Measurements from ENCODE around the gene CD4. TPM values are rescaled to one million over a fixed set of nuclear protein-coding genes. Genes with fewer than 3 reads are reported as not detected.

Gene CD4
- total RNA-seq, 1 experiment from 2014 or later: 0.42 TPM

- Histone ChIP-seq H3K4me3 (replicated peaks in 1 of 2; ENCODE audit: low read depth in 1 of 2, low read length in 2 of 2) (no peak overlapping the region), H3K9ac (ENCODE audit: low read length) (no peak overlapping the region), H3K4me1 (ENCODE audit: control insufficient read depth in 1 of 2, insufficient read depth in 2 of 2, low read length in 2 of 2) (no peaks in the 10 kb centered on the region), H3K36me3 (ENCODE audit: control insufficient read depth in 1 of 2, insufficient read depth in 2 of 2, low read length in 2 of 2) (no peaks in the 10 kb centered on the region), H3K27ac (ENCODE audit: low read depth, low read length) (no peak overlapping the region), H4K20me1 (ENCODE audit: insufficient read depth) (no peaks in the 10 kb centered on the region), H3K27me3 (ENCODE audit: insufficient read depth, low read length) (no peaks in the 10 kb centered on the region), H3K79me2 (ENCODE audit: insufficient read depth, low read length) (no peaks in the 10 kb centered on the region), H3K9me3 (ENCODE audit: control insufficient read depth in 1 of 2, insufficient read depth in 1 of 2, low read depth in 1 of 2, low read length in 2 of 2) (no peaks in the 10 kb centered on the region), H3K4me2 (ENCODE audit: low read length) (no peak overlapping the region), H2AFZ (ENCODE audit: low read depth, low read length, poor library complexity, severe bottlenecking) (no peak overlapping the region), H3K9me2 (ENCODE audit: insufficient read depth) (no peaks in the 10 kb centered on the region)
- POLR2A ChIA-PET: no interaction called here
- intact Hi-C loops (cut with micrococcal nuclease): no loop called here
- CTCF ChIA-PET: no interaction called here
- TF ChIP-seq, protein P1, sequence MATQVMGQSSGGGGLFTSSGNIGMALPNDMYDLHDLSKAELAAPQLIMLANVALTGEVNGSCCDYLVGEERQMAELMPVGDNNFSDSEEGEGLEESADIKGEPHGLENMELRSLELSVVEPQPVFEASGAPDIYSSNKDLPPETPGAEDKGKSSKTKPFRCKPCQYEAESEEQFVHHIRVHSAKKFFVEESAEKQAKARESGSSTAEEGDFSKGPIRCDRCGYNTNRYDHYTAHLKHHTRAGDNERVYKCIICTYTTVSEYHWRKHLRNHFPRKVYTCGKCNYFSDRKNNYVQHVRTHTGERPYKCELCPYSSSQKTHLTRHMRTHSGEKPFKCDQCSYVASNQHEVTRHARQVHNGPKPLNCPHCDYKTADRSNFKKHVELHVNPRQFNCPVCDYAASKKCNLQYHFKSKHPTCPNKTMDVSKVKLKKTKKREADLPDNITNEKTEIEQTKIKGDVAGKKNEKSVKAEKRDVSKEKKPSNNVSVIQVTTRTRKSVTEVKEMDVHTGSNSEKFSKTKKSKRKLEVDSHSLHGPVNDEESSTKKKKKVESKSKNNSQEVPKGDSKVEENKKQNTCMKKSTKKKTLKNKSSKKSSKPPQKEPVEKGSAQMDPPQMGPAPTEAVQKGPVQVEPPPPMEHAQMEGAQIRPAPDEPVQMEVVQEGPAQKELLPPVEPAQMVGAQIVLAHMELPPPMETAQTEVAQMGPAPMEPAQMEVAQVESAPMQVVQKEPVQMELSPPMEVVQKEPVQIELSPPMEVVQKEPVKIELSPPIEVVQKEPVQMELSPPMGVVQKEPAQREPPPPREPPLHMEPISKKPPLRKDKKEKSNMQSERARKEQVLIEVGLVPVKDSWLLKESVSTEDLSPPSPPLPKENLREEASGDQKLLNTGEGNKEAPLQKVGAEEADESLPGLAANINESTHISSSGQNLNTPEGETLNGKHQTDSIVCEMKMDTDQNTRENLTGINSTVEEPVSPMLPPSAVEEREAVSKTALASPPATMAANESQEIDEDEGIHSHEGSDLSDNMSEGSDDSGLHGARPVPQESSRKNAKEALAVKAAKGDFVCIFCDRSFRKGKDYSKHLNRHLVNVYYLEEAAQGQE (IDR thresholded peaks at IDR 0.05; ENCODE audit: low read depth): no peak
- TF ChIP-seq SIN3A (IDR thresholded peaks at IDR 0.05; ENCODE audit: low read depth): no peak
- TF ChIP-seq, protein P2, sequence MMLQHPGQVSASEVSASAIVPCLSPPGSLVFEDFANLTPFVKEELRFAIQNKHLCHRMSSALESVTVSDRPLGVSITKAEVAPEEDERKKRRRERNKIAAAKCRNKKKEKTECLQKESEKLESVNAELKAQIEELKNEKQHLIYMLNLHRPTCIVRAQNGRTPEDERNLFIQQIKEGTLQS (IDR thresholded peaks at IDR 0.05): no peak
- TF ChIP-seq ZNF274 (IDR thresholded peaks at IDR 0.05; ENCODE audit: low read depth, low read length): no peak
- ATAC-seq (no peak), DNase-seq (ENCODE audit: low read depth, low spot score) (no peak)
- BruUV-seq (replicated peaks): no TSS peak
- RAD21 ChIA-PET (ENCODE audit: low non-redundant PET in 1 of 2, low total read pairs in 2 of 2, uncharacterized antibody in 2 of 2, unreplicated experiment in 2 of 2): no interaction called here
These were observed 3.3 kb downstream of the CD4 start for GRCh38 chr12:6792522-6793201.

DNA sequence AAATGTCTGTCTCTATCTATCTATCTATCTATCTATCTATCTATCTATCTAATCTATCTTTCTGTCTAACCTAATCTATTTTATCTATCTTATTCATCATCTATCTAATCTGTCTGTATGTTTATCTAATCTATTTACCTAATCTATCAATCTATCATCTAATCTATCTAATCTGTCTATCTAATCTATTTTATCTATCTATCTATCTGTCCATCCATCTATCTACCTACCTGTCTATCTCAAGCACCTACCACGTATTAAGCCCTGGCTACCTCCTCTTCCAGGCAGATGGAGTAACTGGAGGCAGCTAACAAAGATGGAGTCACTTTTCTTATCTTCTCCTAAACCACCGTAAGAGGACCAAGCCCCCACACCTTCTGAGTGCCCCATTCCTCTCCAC is 5.8 kb downstream of the CD4 start:
- Histone ChIP-seq H3K4me2 (ENCODE audit: low read length) (no peak overlapping the region), H2AFZ (ENCODE audit: low read depth, low read length, poor library complexity, severe bottlenecking) (no peak overlapping the region), H3K79me2 (ENCODE audit: insufficient read depth, low read length) (no peaks in the 10 kb centered on the region), H3K9ac (ENCODE audit: low read length) (no peak overlapping the region), H3K9me3 (ENCODE audit: control insufficient read depth in 1 of 2, insufficient read depth in 1 of 2, low read depth in 1 of 2, low read length in 2 of 2) (no peaks in the 10 kb centered on the region), H3K4me1 (ENCODE audit: control insufficient read depth in 1 of 2, insufficient read depth in 2 of 2, low read length in 2 of 2) (no peaks in the 10 kb centered on the region), H3K36me3 (ENCODE audit: control insufficient read depth in 1 of 2, insufficient read depth in 2 of 2, low read length in 2 of 2) (no peaks in the 10 kb centered on the region), H3K27ac (ENCODE audit: low read depth, low read length) (no peak overlapping the region), H3K27me3 (ENCODE audit: insufficient read depth, low read length) (no peaks in the 10 kb centered on the region), H3K9me2 (ENCODE audit: insufficient read depth) (no peaks in the 10 kb centered on the region), H3K4me3 (replicated peaks in 1 of 2; ENCODE audit: low read depth in 1 of 2, low read length in 2 of 2) (no peak overlapping the region), H4K20me1 (ENCODE audit: insufficient read depth) (no peaks in the 10 kb centered on the region)
- no TSS peak for BruUV-seq (replicated peaks)
- intact Hi-C loops (cut with micrococcal nuclease): no loop called here
- ChIA-PET POLR2A (interaction anchor here (0.8 kb wide), 1 partner anchor 23 kb away, joined by 3 read pairs; no protein-coding TSS in a partner anchor), RAD21 (ENCODE audit: low non-redundant PET in 1 of 2, low total read pairs in 2 of 2, uncharacterized antibody in 2 of 2, unreplicated experiment in 2 of 2) (no interaction called here), CTCF (no interaction called here)
- DNase-seq (ENCODE audit: low read depth, low spot score) (no peak), ATAC-seq (no peak)
- no peak for TF ChIP-seq POLR2AphosphoS5 (IDR thresholded peaks at IDR 0.05; ENCODE audit: low read depth, low read length)
- TF ChIP-seq SIN3A (IDR thresholded peaks at IDR 0.05; ENCODE audit: low read depth): no peak
- TF ChIP-seq EZH2 (IDR thresholded peaks at IDR 0.05): no peak
- TF ChIP-seq CEBPB (IDR thresholded peaks at IDR 0.05; ENCODE audit: low read depth): no peak
- no peak for TF ChIP-seq CTCF (IDR thresholded peaks at IDR 0.05 in 2 of 3, conservative IDR thresholded peaks at IDR 0.05 in 1 of 3; ENCODE audit: borderline replicate concordance in 1 of 3, insufficient read depth in 1 of 3, low read depth in 2 of 3, low read length in 2 of 3)
- no peak for TF ChIP-seq POLR2A (IDR thresholded peaks at IDR 0.05; ENCODE audit: borderline replicate concordance, extremely low read depth, insufficient read depth, insufficient read length)
- TF ChIP-seq, protein P1 (IDR thresholded peaks at IDR 0.05; ENCODE audit: low read depth): no peak
